Thoracic aorta (tissue), 2 donors: ENCODE results near the gene S100A5. TPM values are rescaled to one million over a fixed set of nuclear protein-coding genes. Genes with fewer than 3 reads are reported as not detected.

ENCODE experiments used
- ATAC-seq: fragments of 150-250 bp; one replicate; pipeline ENCODE4 v1.8.0; 2017; ENCODE audit warnings: low read depth; ENCODE audit not compliant: insufficient number of reproducible peaks, low FRiP score
- DNase-seq: peaks from one replicate; pipeline ENCODE4 v3.0.0-alpha.2; 2020; ENCODE audit warnings: low spot score
- H3K27ac ChIP-seq, 2 donors: fragments of 200-600 bp; sonication (generic); 1 replicate in 1 of 2; 2 replicates in 1 of 2; pipeline ENCODE4 v1.5.1; 2016; ENCODE audit warnings: mild to moderate bottlenecking in 2 of 2, moderate library complexity in 2 of 2
- H3K27me3 ChIP-seq: fragments of 200-600 bp; sonication (generic); replicated peaks from 2 replicates; pipeline ENCODE4 v1.6.0; 2016; ENCODE audit warnings: mild to moderate bottlenecking; ENCODE audit not compliant: insufficient read depth
- H3K36me3 ChIP-seq: fragments of 200-600 bp; sonication (generic); one replicate; pipeline ENCODE4 v1.5.1; 2016
- H3K4me1 ChIP-seq, 2 donors: fragments of 200-600 bp; sonication (generic); 1 replicate in 1 of 2; 2 replicates in 1 of 2; pipeline versions ENCODE4 v1.5.1 to v1.6.0; 2016; ENCODE audit warnings: low read depth in 2 of 2, mild to moderate bottlenecking in 1 of 2; ENCODE audit not compliant: control insufficient read depth in 1 of 2
- H3K4me3 ChIP-seq: fragments of 200-600 bp; sonication (generic); 2 replicates; pipeline ENCODE4 v1.5.1; 2016; ENCODE audit warnings: mild to moderate bottlenecking
- H3K9me3 ChIP-seq: fragments of 200-600 bp; sonication (generic); 2 replicates; pipeline ENCODE4 v1.5.1; 2016
- CTCF ChIP-seq: fragments of 200-600 bp; sonication (generic); IDR thresholded peaks from one replicate; pipeline ENCODE4 v1.5.1; 2019; ENCODE audit warnings: antibody characterized with exemption
- total RNA-seq, 2 donors: library from RNA; depleted of rRNA; stranded (reverse); fragments of >200 nt; gene quantifications; one replicate each; pipeline versions ENCODE4 v1.1.0 to v1.2.3, GENCODE V29; 2016

The S100A5 gene
- total RNA-seq, 2 donors from 2014 or later: not detected

- TF ChIP-seq CTCF: no peak
Measured at GRCh38 chr1:153571706-153572105, 31.0 kb upstream of the S100A5 start.

GRCh38 chr1:153570874-153571273 lies 30.1 kb upstream of the S100A5 start:
- Histone ChIP-seq H3K27me3 (no peaks in the 10 kb centered on the region), H3K36me3 (no peaks in the 10 kb centered on the region), H3K4me1 (peaks cover 26 to 46% of the 10 kb centered on the region in 2 donors), H3K4me3 (no peak overlapping the region), H3K27ac (no peak overlapping the region), H3K9me3 (no peaks in the 10 kb centered on the region)
- ATAC-seq: no peak
- DNase-seq: no peak
- no peak for TF ChIP-seq CTCF

More at GRCh38 chr1:153571706-153572105, 31.0 kb upstream of the S100A5 start:
- no peak overlapping the region for H3K4me3 ChIP-seq
- no peak for ATAC-seq
- peaks cover 21 to 39% of the 10 kb centered on the region in 2 donors for H3K4me1 ChIP-seq
- no peaks in the 10 kb centered on the region for H3K36me3 ChIP-seq
- no peak for DNase-seq
- H3K9me3 ChIP-seq: no peaks in the 10 kb centered on the region
- H3K27me3 ChIP-seq: no peaks in the 10 kb centered on the region
- H3K27ac ChIP-seq: peak overlapping the region; percentile 64 to 75

- H3K27ac ChIP-seq: no peak overlapping the region
- peaks cover 33 to 56% of the 10 kb centered on the region in 2 donors for H3K4me1 ChIP-seq
- H3K36me3 ChIP-seq: no peaks in the 10 kb centered on the region
- H3K27me3 ChIP-seq: no peaks in the 10 kb centered on the region
- TF ChIP-seq CTCF: no peak
- H3K9me3 ChIP-seq: no peaks in the 10 kb centered on the region
- no peak for ATAC-seq
- no peak for DNase-seq
- no peak overlapping the region for H3K4me3 ChIP-seq
Measured at GRCh38 chr1:153569465-153569864, 28.7 kb upstream of the S100A5 start.

GRCh38 chr1:153568367-153569099 lies 27.8 kb upstream of the S100A5 start:
- H3K36me3 ChIP-seq: no peaks in the 10 kb centered on the region
- H3K4me3 ChIP-seq: peak overlapping the region; percentile 63
- ATAC-seq (no peak), DNase-seq (peak; percentile 60)
- H3K27me3 ChIP-seq: no peaks in the 10 kb centered on the region
- H3K27ac ChIP-seq: peak overlapping the region; percentile 76 to 98
- H3K4me1 ChIP-seq: peaks cover 33 to 56% of the 10 kb centered on the region in 2 donors
- H3K9me3 ChIP-seq: no peaks in the 10 kb centered on the region
- peak; percentile 99 for TF ChIP-seq CTCF

GRCh38 chr1:153567621-153568366 lies 27.1 kb upstream of the S100A5 start:
- peak overlapping the region; percentile 63 for H3K4me3 ChIP-seq
- no peak for DNase-seq

More at GRCh38 chr1:153567621-153568366, 27.1 kb upstream of the S100A5 start:
- Histone ChIP-seq H3K4me1 (peaks cover 29 to 51% of the 10 kb centered on the region in 2 donors), H3K27ac (peak overlapping the region; percentile 76 to 98), H3K36me3 (no peaks in the 10 kb centered on the region), H3K27me3 (no peaks in the 10 kb centered on the region), H3K9me3 (no peaks in the 10 kb centered on the region)
- TF ChIP-seq CTCF: no peak
- ATAC-seq: no peak
